Mesenchymal stem cell (in vitro differentiated cells and primary cell): Measurements from ENCODE around the gene ACAA2.

Experiments
- DNase-seq: peaks from one replicate; pipeline ENCODE4 v3.0.0-alpha.2; 2013
- H2AFZ ChIP-seq: one replicate; pipeline ENCODE4 v1.6.1; 2013; ENCODE audit warnings: low read depth, mild to moderate bottlenecking, control low read depth, inconsistent platforms, low read length, moderate library complexity
- H2AK5ac ChIP-seq: 2 replicates; pipeline ENCODE4 v1.6.1; 2013; ENCODE audit warnings: low read length, moderate library complexity, mild to moderate bottlenecking, inconsistent platforms; ENCODE audit not compliant: severe bottlenecking
- H2BK120ac ChIP-seq: one replicate; pipeline ENCODE4 v1.6.1; 2013; ENCODE audit warnings: low read depth, mild to moderate bottlenecking, inconsistent platforms, low read length, moderate library complexity
- H2BK12ac ChIP-seq, 2 experiments: one replicate each; pipeline ENCODE4 v1.6.1; 2013; ENCODE audit warnings: inconsistent platforms in 2 of 2, low read length in 2 of 2, mild to moderate bottlenecking in 2 of 2, moderate library complexity in 2 of 2, control low read depth in 1 of 2
- H2BK15ac ChIP-seq: one replicate; pipeline ENCODE4 v1.6.1; 2013; ENCODE audit warnings: mild to moderate bottlenecking, low read depth, inconsistent platforms; ENCODE audit not compliant: poor library complexity, severe bottlenecking
- H2BK5ac ChIP-seq: 2 replicates; pipeline ENCODE4 v1.6.1; 2013; ENCODE audit warnings: low read depth, mild to moderate bottlenecking, low read length, control low read depth, inconsistent platforms; ENCODE audit not compliant: poor library complexity, severe bottlenecking
- H3K14ac ChIP-seq, 2 experiments: one replicate each; pipeline ENCODE4 v1.6.1; 2013; ENCODE audit warnings: inconsistent platforms in 2 of 2, low read length in 2 of 2, control low read depth in 1 of 2, mild to moderate bottlenecking in 1 of 2, moderate library complexity in 1 of 2
- H3K18ac ChIP-seq, 2 experiments: one replicate each; pipeline ENCODE4 v1.6.1; 2013; ENCODE audit warnings: inconsistent platforms in 2 of 2, low read length in 2 of 2, control low read depth in 1 of 2, low read depth in 1 of 2, mild to moderate bottlenecking in 1 of 2
- H3K23ac ChIP-seq, 2 experiments: one replicate each; pipeline ENCODE4 v1.6.1; 2013; ENCODE audit warnings: inconsistent platforms in 2 of 2, low read length in 2 of 2, mild to moderate bottlenecking in 2 of 2, moderate library complexity in 2 of 2, control low read depth in 1 of 2
- H3K27ac ChIP-seq: 2 replicates; pipeline ENCODE4 v1.5.1; 2013; ENCODE audit warnings: mild to moderate bottlenecking, moderate library complexity, low read length, control low read depth, inconsistent platforms; ENCODE audit not compliant: poor library complexity, severe bottlenecking
- H3K27me3 ChIP-seq, 2 experiments: 2 replicates each; pipeline versions ENCODE4 v1.6.1 to v1.7.0; 2013; ENCODE audit warnings: low read length in 2 of 2, mild to moderate bottlenecking in 2 of 2, moderate library complexity in 2 of 2, control low read depth in 1 of 2, inconsistent platforms in 1 of 2; ENCODE audit not compliant: control insufficient read depth in 1 of 2, insufficient read depth in 1 of 2
- H3K36me3 ChIP-seq, 2 experiments: 2 replicates each; pipeline versions ENCODE4 v1.6.1 to v1.7.0; 2013; ENCODE audit warnings: low read length in 2 of 2, control low read depth in 1 of 2, inconsistent platforms in 1 of 2, low read depth in 1 of 2, mild to moderate bottlenecking in 1 of 2; ENCODE audit not compliant: insufficient read depth in 2 of 2, control insufficient read depth in 1 of 2
- H3K4ac ChIP-seq, 2 experiments: one replicate each; pipeline ENCODE4 v1.6.1; 2013; ENCODE audit warnings: inconsistent platforms in 2 of 2, low read length in 2 of 2, mild to moderate bottlenecking in 2 of 2, moderate library complexity in 2 of 2, control low read depth in 1 of 2, low read depth in 1 of 2
- H3K4me1 ChIP-seq: 2 replicates; pipeline ENCODE4 v1.6.1; 2013; ENCODE audit warnings: low read depth, low read length, control low read depth; ENCODE audit not compliant: control insufficient read depth, insufficient read depth
- H3K4me2 ChIP-seq: 2 replicates; pipeline ENCODE4 v1.6.1; 2013; ENCODE audit warnings: low read length, mild to moderate bottlenecking, inconsistent platforms; ENCODE audit not compliant: poor library complexity, severe bottlenecking
- H3K4me3 ChIP-seq, 2 experiments: 2 replicates each; pipeline versions ENCODE4 v1.5.1 to v1.7.0; 2013; ENCODE audit warnings: low read length in 2 of 2, mild to moderate bottlenecking in 2 of 2, control low read depth in 1 of 2, low read depth in 1 of 2; ENCODE audit not compliant: insufficient read depth in 1 of 2
- H3K79me1 ChIP-seq: replicated peaks from 2 replicates; pipeline ENCODE4 v1.6.1; 2013; ENCODE audit warnings: mild to moderate bottlenecking, control low read depth, low read length, inconsistent platforms; ENCODE audit not compliant: poor library complexity, severe bottlenecking
- H3K9ac ChIP-seq: 2 replicates; pipeline ENCODE4 v1.7.0; 2013; ENCODE audit warnings: mild to moderate bottlenecking, low read length, moderate library complexity
- H3K9me3 ChIP-seq: 2 replicates; pipeline ENCODE4 v1.7.0; 2013; ENCODE audit warnings: mild to moderate bottlenecking, low read length; ENCODE audit not compliant: control insufficient read depth
- H4K8ac ChIP-seq: one replicate; pipeline ENCODE4 v1.6.1; 2013; ENCODE audit warnings: inconsistent platforms, mild to moderate bottlenecking, low read length, moderate library complexity
- H4K91ac ChIP-seq: one replicate; pipeline ENCODE4 v1.6.1; 2013; ENCODE audit warnings: mild to moderate bottlenecking, low read length, inconsistent platforms
- WGBS: methylation state at CpG from one replicate; pipeline ENCODE4 v1.1.7; 2013; ENCODE audit warnings: mixed read lengths; 5-methylcytosine and 5-hydroxymethylcytosine counted together

ACAA2 gene

DNA sequence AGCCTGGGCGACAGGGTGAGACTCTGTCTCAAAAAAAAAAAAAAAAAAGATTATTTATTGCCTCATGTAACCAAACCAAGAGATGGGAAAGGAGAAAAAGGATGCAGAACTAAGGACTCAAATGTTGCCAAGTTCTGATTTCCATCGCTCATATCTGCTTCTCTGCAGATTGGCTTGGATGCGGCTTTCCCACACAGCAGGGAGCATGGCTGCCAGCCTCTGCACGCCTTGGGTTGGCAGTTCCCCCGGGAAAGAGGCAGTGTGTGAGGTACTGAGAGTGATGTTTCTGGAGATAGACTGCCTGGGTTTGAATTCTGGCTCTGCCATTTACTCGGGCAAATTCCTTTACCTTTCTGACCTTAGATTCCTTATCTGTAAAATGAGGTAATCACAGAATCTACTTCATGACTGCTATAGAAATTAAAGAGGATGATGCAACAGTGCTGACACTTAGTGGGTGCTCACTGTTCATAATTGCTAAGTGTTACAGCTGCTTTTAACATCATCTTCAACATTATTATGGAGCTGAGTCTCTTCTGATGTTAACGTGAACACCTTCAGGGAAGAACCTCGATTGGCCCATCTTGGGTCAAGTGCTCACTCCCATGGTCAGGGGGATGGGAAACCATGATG lies 68.8 kb downstream of the ACAA2 start:
- Histone ChIP-seq H3K4me3 (no peak overlapping the region), H2BK12ac (no peak overlapping the region), H3K36me3 (no peaks in the 10 kb centered on the region), H2AFZ (no peak overlapping the region), H3K4me2 (no peak overlapping the region), H3K4ac (no peak overlapping the region), H3K9ac (no peak overlapping the region), H3K27ac (no peak overlapping the region), H2BK5ac (no peak overlapping the region), H3K14ac (no peak overlapping the region), H3K27me3 (peaks cover 0 to 3% of the 10 kb centered on the region in 2 experiments), H3K18ac (no peak overlapping the region), H2BK120ac (no peak overlapping the region), H4K8ac (no peak overlapping the region), H3K4me1 (peaks cover 1% of the 10 kb centered on the region), H2AK5ac (no peak overlapping the region), H3K79me1 (no peaks in the 10 kb centered on the region), H4K91ac (no peak overlapping the region), H3K23ac (no peak overlapping the region), H2BK15ac (no peak overlapping the region), H3K9me3 (no peaks in the 10 kb centered on the region)
- 90% methylated on average over 5 of the region's 8 CpGs for WGBS
- no peak for DNase-seq

DNA sequence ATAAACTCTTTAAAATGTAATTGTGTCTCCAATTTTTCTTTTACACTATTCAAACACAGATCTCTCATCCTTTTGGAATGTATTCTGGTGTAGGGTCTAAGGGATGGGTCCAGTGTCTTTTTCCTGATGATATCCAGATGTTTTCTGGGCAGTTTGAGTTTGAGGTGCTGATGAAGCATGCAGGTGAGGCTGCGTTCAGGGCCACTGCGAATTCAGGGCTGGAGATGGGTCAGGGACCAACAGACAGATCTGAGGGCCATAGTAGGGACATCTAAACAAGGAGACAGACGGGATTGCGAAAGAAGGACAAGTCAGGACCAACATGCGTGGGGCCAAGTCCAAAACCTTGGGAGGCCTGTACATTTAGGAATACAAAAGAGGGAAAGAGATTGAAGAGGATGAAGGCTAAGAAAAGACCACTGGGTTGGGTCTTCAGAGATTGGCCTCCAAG lies 70.2 kb downstream of the ACAA2 start:
- 90% methylated on average over 5 of the region's 5 CpGs for WGBS
- Histone ChIP-seq H2AFZ (no peak overlapping the region), H2BK15ac (no peak overlapping the region), H3K4me1 (peaks cover 1% of the 10 kb centered on the region), H2BK120ac (no peak overlapping the region), H3K9me3 (no peaks in the 10 kb centered on the region), H3K4me3 (no peak overlapping the region), H3K18ac (no peak overlapping the region), H2BK12ac (peak overlapping the region in 1 of 2 experiments; percentile 1), H3K79me1 (no peaks in the 10 kb centered on the region), H3K23ac (no peak overlapping the region), H4K91ac (no peak overlapping the region), H3K36me3 (no peaks in the 10 kb centered on the region), H2BK5ac (no peak overlapping the region), H4K8ac (no peak overlapping the region), H3K27ac (no peak overlapping the region), H3K14ac (no peak overlapping the region), H3K9ac (no peak overlapping the region), H3K4ac (no peak overlapping the region), H3K4me2 (no peak overlapping the region), H2AK5ac (no peak overlapping the region), H3K27me3 (peaks cover 0 to 3% of the 10 kb centered on the region in 2 experiments)
- DNase-seq, result no peak

DNA sequence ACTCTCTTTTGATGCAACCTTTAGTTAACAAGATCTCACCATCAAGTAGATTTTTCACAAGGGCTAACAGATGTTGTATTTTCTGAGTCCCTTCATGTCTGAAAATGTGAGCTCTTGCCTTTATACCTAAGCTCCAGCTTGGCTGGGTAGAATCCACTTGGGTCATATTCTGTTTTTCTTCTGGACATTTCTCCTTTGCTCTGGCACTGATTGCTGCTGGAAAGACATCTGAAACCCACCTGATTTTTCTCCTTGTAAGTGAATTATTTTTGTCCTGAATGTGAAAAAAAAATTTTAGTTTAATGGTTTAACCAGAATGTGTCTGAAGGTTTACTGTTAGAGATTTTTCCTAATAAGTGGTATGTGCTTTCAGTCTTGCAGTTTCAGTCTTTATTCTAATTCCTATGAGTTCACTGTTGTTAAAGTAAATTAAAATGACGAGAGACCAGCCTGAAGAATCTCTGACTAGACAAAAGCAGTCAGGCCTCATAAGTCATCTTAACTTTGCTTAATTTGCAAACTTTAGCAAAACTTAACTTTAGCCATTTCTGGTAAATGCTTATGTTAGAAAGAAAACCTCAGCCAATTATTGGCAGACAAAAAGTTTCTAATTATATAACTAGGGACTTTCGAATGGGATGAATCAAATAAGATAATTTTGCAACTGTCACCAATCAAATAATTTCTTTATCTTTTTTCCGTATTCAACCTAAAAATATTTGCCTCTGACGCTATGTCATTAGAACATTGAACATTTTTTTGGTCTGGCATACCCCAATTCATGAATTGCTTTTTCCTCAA lies 70.8 kb downstream of the ACAA2 start:
- H3K4me1 ChIP-seq, result peaks cover 1% of the 10 kb centered on the region
- no peak overlapping the region for H3K18ac ChIP-seq
- peaks cover 0 to 3% of the 10 kb centered on the region in 2 experiments for H3K27me3 ChIP-seq
- H3K36me3 ChIP-seq, result no peaks in the 10 kb centered on the region
- DNase-seq, result no peak
- 97% methylated on average over 3 of the region's 4 CpGs for WGBS
- H2AFZ ChIP-seq, result no peak overlapping the region
- no peak overlapping the region for H4K91ac ChIP-seq
- H3K14ac ChIP-seq, result no peak overlapping the region
- H2BK5ac ChIP-seq, result no peak overlapping the region
- no peak overlapping the region for H3K4ac ChIP-seq
- no peak overlapping the region for H3K4me2 ChIP-seq
- H3K4me3 ChIP-seq, result no peak overlapping the region
- H4K8ac ChIP-seq, result no peak overlapping the region
- no peak overlapping the region for H3K23ac ChIP-seq
- no peak overlapping the region for H2AK5ac ChIP-seq
- no peaks in the 10 kb centered on the region for H3K79me1 ChIP-seq
- no peak overlapping the region for H2BK120ac ChIP-seq
- H3K9ac ChIP-seq, result no peak overlapping the region
- H3K9me3 ChIP-seq, result no peaks in the 10 kb centered on the region
- H2BK12ac ChIP-seq, result no peak overlapping the region
- H2BK15ac ChIP-seq, result no peak overlapping the region
- no peak overlapping the region for H3K27ac ChIP-seq

DNA sequence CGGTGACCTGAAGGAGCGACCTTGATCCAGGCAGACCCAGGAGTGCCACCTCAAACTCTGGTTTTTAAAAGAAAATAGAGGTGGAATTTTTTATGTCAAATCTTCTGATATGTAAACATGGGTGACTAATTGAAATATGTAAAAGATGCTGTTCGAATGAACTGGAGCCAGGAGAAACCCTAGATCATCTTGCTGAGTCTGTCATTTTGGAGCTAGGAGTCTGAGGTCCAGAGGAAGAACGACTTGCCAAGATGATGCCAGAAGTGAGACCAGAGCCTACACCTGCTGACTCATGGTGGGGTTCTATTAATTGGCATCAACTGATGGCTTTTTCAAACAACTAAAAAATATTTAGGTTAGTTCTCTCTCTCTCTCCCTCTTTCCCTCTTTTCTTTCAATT lies 74.1 kb downstream of the ACAA2 start:
- no peak overlapping the region for H3K4me3 ChIP-seq
- H3K4ac ChIP-seq, result no peak overlapping the region
- 92% methylated on average over 3 of the region's 4 CpGs for WGBS
- H3K79me1 ChIP-seq, result no peaks in the 10 kb centered on the region
- H3K18ac ChIP-seq, result no peak overlapping the region
- no peak overlapping the region for H2AK5ac ChIP-seq
- no peak overlapping the region for H2BK15ac ChIP-seq
- H2BK5ac ChIP-seq, result no peak overlapping the region
- no peak overlapping the region for H3K27ac ChIP-seq
- no peak overlapping the region for H3K4me2 ChIP-seq
- no peak overlapping the region for H3K9ac ChIP-seq
- DNase-seq, result no peak
- no peak overlapping the region for H3K23ac ChIP-seq
- H2BK12ac ChIP-seq, result no peak overlapping the region
- no peaks in the 10 kb centered on the region for H3K36me3 ChIP-seq
- no peak overlapping the region for H3K14ac ChIP-seq
- H4K8ac ChIP-seq, result no peak overlapping the region
- H3K9me3 ChIP-seq, result no peaks in the 10 kb centered on the region
- no peak overlapping the region for H2BK120ac ChIP-seq
- H3K4me1 ChIP-seq, result peaks cover 1% of the 10 kb centered on the region
- H2AFZ ChIP-seq, result no peak overlapping the region
- no peak overlapping the region for H4K91ac ChIP-seq
- H3K27me3 ChIP-seq, result peaks cover 0 to 4% of the 10 kb centered on the region in 2 experiments
